Bronchial epithelial cell (primary cell): ENCODE data around the gene PDZK1IP1. TPM values are rescaled to one million over a fixed set of nuclear protein-coding genes. Genes with fewer than 3 reads are reported as not detected.

Source experiments
- DNase-seq: peaks from one replicate; pipeline ENCODE4 v3.0.0-alpha.2; 2010; ENCODE audit warnings: low read depth
- FAIRE-seq: peaks from 2 replicates; lab custom pipeline; 2011; peaks lifted over from hg19 to GRCh38; lab: Jason Lieb, UNC
- H3K27me3 ChIP-seq: 2 replicates; pipeline ENCODE4 v1.5.1; 2011; ENCODE audit warnings: low read length; ENCODE audit not compliant: control insufficient read depth, insufficient read depth
- H3K36me3 ChIP-seq: 2 replicates; pipeline ENCODE4 v1.5.1; 2011; ENCODE audit warnings: low read length; ENCODE audit not compliant: control insufficient read depth, insufficient read depth
- H3K4me3 ChIP-seq: 2 replicates; pipeline ENCODE4 v1.5.1; 2011; ENCODE audit warnings: mild to moderate bottlenecking, low read depth, low read length, control low read depth
- CTCF ChIP-seq: IDR thresholded peaks from 2 replicates; pipeline ENCODE4 v1.5.1; 2011; ENCODE audit warnings: mild to moderate bottlenecking, moderate library complexity, low read length, control low read depth, inconsistent platforms; ENCODE audit not compliant: insufficient read depth, severe bottlenecking
- total RNA-seq: library from RNA; depleted of rRNA; stranded (reverse); fragments of >200 nt; gene quantifications from 2 replicates; pipeline ENCODE4 v1.2.1, GENCODE V29; 2014

Gene PDZK1IP1
- total RNA-seq, 1 donor from 2014 or later, result 0.26 TPM

GRCh38 chr1:47191940-47192457 is 2.2 kb upstream of the PDZK1IP1 start:
- H3K27me3 ChIP-seq, result no peaks in the 10 kb centered on the region
- FAIRE-seq, result no peak
- no peaks in the 10 kb centered on the region for H3K36me3 ChIP-seq
- TF ChIP-seq CTCF, result no peak
- DNase-seq, result no peak
- H3K4me3 ChIP-seq, result no peak overlapping the region

GRCh38 chr1:47190857-47191256 is 1.0 kb upstream of the PDZK1IP1 start:
- Histone ChIP-seq H3K36me3 (no peaks in the 10 kb centered on the region), H3K4me3 (no peak overlapping the region), H3K27me3 (no peaks in the 10 kb centered on the region)
- DNase-seq (no peak), FAIRE-seq (no peak)
- no peak for TF ChIP-seq CTCF

- no peak for FAIRE-seq
- DNase-seq, result no peak
These were observed 646 bp upstream of the PDZK1IP1 start for GRCh38 chr1:47190509-47190855.

GRCh38 chr1:47188791-47189785 is 748 bp downstream of the PDZK1IP1 start:
- peak overlapping the region; percentile 10 for H3K4me3 ChIP-seq
- no peak for DNase-seq
- TF ChIP-seq CTCF, result no peak

More at GRCh38 chr1:47190509-47190855, 646 bp upstream of the PDZK1IP1 start:
- no peaks in the 10 kb centered on the region for H3K27me3 ChIP-seq
- no peaks in the 10 kb centered on the region for H3K36me3 ChIP-seq
- no peak for TF ChIP-seq CTCF
- no peak overlapping the region for H3K4me3 ChIP-seq

GRCh38 chr1:47187926-47188250 is 1.9 kb downstream of the PDZK1IP1 start:
- Histone ChIP-seq H3K27me3 (no peaks in the 10 kb centered on the region), H3K4me3 (no peak overlapping the region), H3K36me3 (no peaks in the 10 kb centered on the region)
- TF ChIP-seq CTCF, result no peak
- DNase-seq, result no peak
- no peak for FAIRE-seq

More at GRCh38 chr1:47188791-47189785, 748 bp downstream of the PDZK1IP1 start:
- Histone ChIP-seq H3K36me3 (no peaks in the 10 kb centered on the region), H3K27me3 (no peaks in the 10 kb centered on the region)
- FAIRE-seq, result no peak
